H1 (cell line): ENCODE data around the gene PTCH1. TPM values are rescaled to one million over a fixed set of nuclear protein-coding genes. Genes with fewer than 3 reads are reported as not detected.
A peak's percentile ranks its signal among the peaks of the same experiment; 100 is the strongest.

Experiments
- CTCF ChIA-PET: fragments of 300-600 bp; sonication (Branson Sonifier 250); formaldehyde crosslinking; loops from one replicate; lab custom pipeline; 2021; ENCODE audit not compliant: partially characterized antibody; lab: Charles Lee
- POLR2A ChIA-PET: fragments of 300-600 bp; sonication (Branson Sonifier 250); formaldehyde crosslinking; loops from one replicate; lab custom pipeline; 2021; ENCODE audit warnings: inconsistent platforms; ENCODE audit not compliant: partially characterized antibody; lab: Charles Lee
- DNase-seq, 2 experiments: peaks; one replicate each; pipeline versions ENCODE4 v3.0.0 to v3.0.0-alpha.2; 2010 to 2022; ENCODE audit warnings: low spot score in 2 of 2, low read depth in 1 of 2, mixed read lengths in 1 of 2
- FAIRE-seq: peaks from 2 replicates; lab custom pipeline; 2011; peaks lifted over from hg19 to GRCh38; lab: Jason Lieb, UNC
- H2AFZ ChIP-seq: 2 replicates; pipeline ENCODE4 v1.8.1; 2012; ENCODE audit warnings: low read length, inconsistent platforms
- H2AK5ac ChIP-seq: 2 replicates; pipeline ENCODE4 v1.6.1; 2013; ENCODE audit warnings: low read depth, low read length
- H2BK120ac ChIP-seq: replicated peaks from 2 replicates; pipeline ENCODE3; 2013; ENCODE audit warnings: low read depth, low read length, inconsistent platforms
- H2BK12ac ChIP-seq: 2 replicates; pipeline ENCODE4 v1.6.1; 2013; ENCODE audit warnings: low read depth, low read length
- H2BK15ac ChIP-seq: 2 replicates; pipeline ENCODE4 v1.6.1; 2013; ENCODE audit warnings: low read length
- H2BK20ac ChIP-seq: 2 replicates; pipeline ENCODE4 v1.6.1; 2013; ENCODE audit warnings: low read length
- H2BK5ac ChIP-seq: 2 replicates; pipeline ENCODE4 v1.6.1; 2013; ENCODE audit warnings: low read depth, low read length
- H3K14ac ChIP-seq: 2 replicates; pipeline ENCODE4 v1.6.1; 2013; ENCODE audit warnings: inconsistent platforms; ENCODE audit not compliant: insufficient read length
- H3K18ac ChIP-seq: 2 replicates; pipeline ENCODE4 v1.6.1; 2013; ENCODE audit warnings: low read length; ENCODE audit errors: extremely low read depth
- H3K23ac ChIP-seq: 2 replicates; pipeline ENCODE4 v1.6.1; 2013; ENCODE audit warnings: inconsistent platforms; ENCODE audit not compliant: insufficient read length
- H3K23me2 ChIP-seq: 2 replicates; pipeline ENCODE4 v1.6.1; 2013; ENCODE audit warnings: low read depth, low read length
- H3K27ac ChIP-seq: 2 replicates; pipeline ENCODE4 v1.6.1; 2011; ENCODE audit warnings: low read depth, low read length, inconsistent platforms
- H3K27me3 ChIP-seq, 4 experiments: replicated peaks in 1 of 4; 1 replicate in 1 of 4; 2 replicates in 3 of 4; pipeline versions ENCODE4 v1.6.1 to v1.8.1; 2011 to 2013; ENCODE audit warnings: low read length in 3 of 4, mild to moderate bottlenecking in 3 of 4, inconsistent platforms in 2 of 4, mixed read lengths in 2 of 4, moderate library complexity in 1 of 4; ENCODE audit not compliant: control insufficient read depth in 3 of 4, insufficient read depth in 3 of 4; ENCODE audit errors: extremely low read depth in 1 of 4
- H3K36me3 ChIP-seq, 4 experiments: 2 replicates each; pipeline versions ENCODE4 v1.6.1 to v1.8.1; 2011 to 2013; ENCODE audit warnings: mild to moderate bottlenecking in 4 of 4, low read length in 3 of 4, moderate library complexity in 2 of 4, control low read depth in 1 of 4, inconsistent platforms in 1 of 4; ENCODE audit not compliant: insufficient read depth in 4 of 4, control insufficient read depth in 2 of 4
- H3K4ac ChIP-seq: replicated peaks from 2 replicates; pipeline ENCODE3; 2013; ENCODE audit warnings: low read length, low read depth, mixed read lengths, inconsistent platforms; ENCODE audit not compliant: insufficient read length
- H3K4me1 ChIP-seq, 4 experiments: replicated peaks in 1 of 4; 1 replicate in 1 of 4; 2 replicates in 3 of 4; pipeline versions ENCODE4 v1.6.1 to v1.8.1; 2011 to 2013; ENCODE audit warnings: low read length in 3 of 4, inconsistent platforms in 2 of 4, mixed read lengths in 1 of 4; ENCODE audit not compliant: insufficient read depth in 4 of 4, control insufficient read depth in 3 of 4
- H3K4me2 ChIP-seq, 2 experiments: 2 replicates each; pipeline versions ENCODE4 v1.6.1 to v1.8.1; 2011 to 2013; ENCODE audit warnings: low read depth in 2 of 2, low read length in 2 of 2, control low read depth in 1 of 2, inconsistent platforms in 1 of 2, mild to moderate bottlenecking in 1 of 2; ENCODE audit not compliant: insufficient read depth in 1 of 2
- H3K4me3 ChIP-seq, 4 experiments: fragments of 200-600, 300-600 bp in 1 of 4; sonication (generic), shearing (Covaris generic), sonication (Bioruptor Twin) in 1 of 4; 2 replicates each; pipeline versions ENCODE4 v1.5.1 to v1.8.1; 2011 to 2016; ENCODE audit warnings: low read length in 4 of 4, low read depth in 3 of 4, control low read depth in 2 of 4, inconsistent platforms in 2 of 4, mild to moderate bottlenecking in 2 of 4, mixed read lengths in 1 of 4, moderate library complexity in 1 of 4; ENCODE audit not compliant: insufficient read depth in 2 of 4; ENCODE audit errors: extremely low read depth in 1 of 4
- H3K56ac ChIP-seq: replicated peaks from 2 replicates; pipeline ENCODE3; 2013; ENCODE audit warnings: low read depth, mild to moderate bottlenecking, mixed read lengths, low read length, inconsistent platforms; ENCODE audit not compliant: insufficient read length
- H3K79me1 ChIP-seq: 2 replicates; pipeline ENCODE4 v1.6.1; 2013; ENCODE audit warnings: low read depth, low read length, control low read depth
- H3K79me2 ChIP-seq, 2 experiments: 2 replicates each; pipeline versions ENCODE4 v1.6.1 to v1.8.1; 2012 to 2013; ENCODE audit warnings: low read length in 2 of 2, mild to moderate bottlenecking in 2 of 2, inconsistent platforms in 1 of 2; ENCODE audit not compliant: insufficient read depth in 2 of 2, control insufficient read depth in 1 of 2
- H3K9ac ChIP-seq, 4 experiments: replicated peaks in 1 of 4; 1 replicate in 1 of 4; 2 replicates in 3 of 4; pipeline versions ENCODE4 v1.6.1 to v1.8.1; 2011 to 2013; ENCODE audit warnings: low read depth in 3 of 4, low read length in 3 of 4, control low read depth in 2 of 4, mild to moderate bottlenecking in 2 of 4, moderate library complexity in 2 of 4, inconsistent platforms in 1 of 4; ENCODE audit errors: extremely low read depth in 1 of 4
- H3K9me3 ChIP-seq, 2 experiments: 2 replicates each; pipeline versions ENCODE4 v1.6.1 to v1.8.1; 2012 to 2013; ENCODE audit warnings: mild to moderate bottlenecking in 2 of 2, moderate library complexity in 2 of 2, control low read depth in 1 of 2, inconsistent platforms in 1 of 2, low read depth in 1 of 2, low read length in 1 of 2, mixed read lengths in 1 of 2; ENCODE audit not compliant: insufficient read depth in 2 of 2
- H4K20me1 ChIP-seq, 2 experiments: replicated peaks in 1 of 2; 2 replicates each; pipeline versions ENCODE3 to v1.8.1; 2011 to 2013; ENCODE audit warnings: inconsistent platforms in 2 of 2, low read length in 2 of 2, mild to moderate bottlenecking in 1 of 2; ENCODE audit not compliant: insufficient read depth in 2 of 2, control insufficient read depth in 1 of 2
- H4K5ac ChIP-seq: 2 replicates; pipeline ENCODE4 v1.6.1; 2013; ENCODE audit warnings: low read length, low read depth, mixed read lengths, inconsistent platforms; ENCODE audit not compliant: insufficient read length
- H4K8ac ChIP-seq: 2 replicates; pipeline ENCODE4 v1.8.0; 2013; ENCODE audit warnings: mild to moderate bottlenecking, moderate library complexity, low read length, inconsistent platforms; ENCODE audit not compliant: insufficient read depth; ENCODE audit errors: extremely low read depth
- H4K91ac ChIP-seq: replicated peaks from 2 replicates; pipeline ENCODE3; 2013; ENCODE audit warnings: low read length, mixed read lengths, inconsistent platforms; ENCODE audit not compliant: insufficient read length
- ASH2L ChIP-seq: fragments of 200-600, 300-600 bp; sonication (generic); IDR thresholded peaks from one replicate; pipeline ENCODE4 v1.7.1; 2017; ENCODE audit warnings: low read length
- E2F6 ChIP-seq: IDR thresholded peaks from 2 replicates; pipeline ENCODE4 v1.6.1; 2012; ENCODE audit warnings: inconsistent platforms
- GABPA ChIP-seq: IDR thresholded peaks from 2 replicates; pipeline ENCODE4 v1.6.1; 2011; ENCODE audit warnings: mild to moderate bottlenecking, low read length, moderate library complexity, borderline replicate concordance; ENCODE audit not compliant: insufficient read depth
- HDAC2 ChIP-seq, 2 experiments: fragments of 300-600 bp in 1 of 2; sonication (generic) in 1 of 2; IDR thresholded peaks; 2 replicates each; pipeline ENCODE4 v1.6.1; 2011 to 2012; ENCODE audit warnings: low read depth in 2 of 2, low read length in 2 of 2, mild to moderate bottlenecking in 2 of 2, moderate library complexity in 2 of 2, borderline replicate concordance in 1 of 2, inconsistent platforms in 1 of 2
- PHF8 ChIP-seq: fragments of 200-600 bp; sonication (generic); conservative IDR thresholded peaks from 2 replicates; pipeline ENCODE4 v1.7.1; 2012; ENCODE audit warnings: low read depth, mild to moderate bottlenecking, inconsistent platforms, low read length, moderate library complexity
- POLR2AphosphoS5 ChIP-seq: IDR thresholded peaks from 2 replicates; pipeline ENCODE4 v1.6.1; 2011; ENCODE audit warnings: low read depth, low read length
- SIX5 ChIP-seq: IDR thresholded peaks from 2 replicates; pipeline ENCODE4 v1.6.1; 2011; ENCODE audit warnings: mild to moderate bottlenecking, low read depth, low read length
- TBP ChIP-seq: IDR thresholded peaks from 2 replicates; pipeline ENCODE4 v1.6.1; 2011; ENCODE audit warnings: low read depth, low read length, improper control_type of control experiment
- TEAD4 ChIP-seq: IDR thresholded peaks from 2 replicates; pipeline ENCODE4 v1.6.1; 2012; ENCODE audit warnings: low read depth, low read length, inconsistent platforms, mixed read lengths
- ZNF274 ChIP-seq: IDR thresholded peaks from 2 replicates; pipeline ENCODE4 v1.7.0; 2012; ENCODE audit warnings: low read length, borderline replicate concordance; ENCODE audit errors: extremely low read depth
- WGBS, 2 experiments: shearing (Covaris generic) in 1 of 2; methylation state at CpG; one replicate each; pipeline versions ENCODE4 v1.1.6 to v1.1.7; 2013 to 2015; ENCODE audit warnings: low lambda C conversion rate in 2 of 2, mixed read lengths in 2 of 2, inconsistent platforms in 1 of 2, low coverage in 1 of 2, missing lambda C conversion rate in 1 of 2; ENCODE audit not compliant: insufficient replicate concordance in 2 of 2, insufficient coverage in 1 of 2, insufficient read length in 1 of 2; ENCODE audit errors: extremely low coverage in 1 of 2, missing lambda C conversion rate in 1 of 2; 5-methylcytosine and 5-hydroxymethylcytosine counted together
- polyA plus RNA-seq, 7 experiments: library from polyadenylated mRNA; depleted of rRNA in 3 of 7; stranded (reverse) in 5 of 7; unstranded in 2 of 7; fragments of >200 nt in 5 of 7; fragments of 200-250 nt in 2 of 7; gene quantifications; 1 replicate in 5 of 7; 2 replicates in 1 of 7; 4 replicates in 1 of 7; pipeline versions ENCODE4 v1.2.1 to v1.2.3, GENCODE V29; 2011 to 2013; ENCODE audit warnings: missing spikeins in 2 of 7, mixed read lengths in 2 of 7
- total RNA-seq: library from RNA; stranded (reverse); fragmentation: NEBNext Ultra II Directional; extraction: Animal tissue kit (Norgen Biotek cat#: 25700); gene quantifications from 2 replicates; pipeline ENCODE4 v1.2.1, GENCODE V29; 2021

Gene PTCH1
- total and polyA plus RNA-seq, 2 of the 8 experiments (the other 6 are each of a cell fraction or from before 2014, with no cell fraction given), result 6.4 to 34.1 TPM

DNA sequence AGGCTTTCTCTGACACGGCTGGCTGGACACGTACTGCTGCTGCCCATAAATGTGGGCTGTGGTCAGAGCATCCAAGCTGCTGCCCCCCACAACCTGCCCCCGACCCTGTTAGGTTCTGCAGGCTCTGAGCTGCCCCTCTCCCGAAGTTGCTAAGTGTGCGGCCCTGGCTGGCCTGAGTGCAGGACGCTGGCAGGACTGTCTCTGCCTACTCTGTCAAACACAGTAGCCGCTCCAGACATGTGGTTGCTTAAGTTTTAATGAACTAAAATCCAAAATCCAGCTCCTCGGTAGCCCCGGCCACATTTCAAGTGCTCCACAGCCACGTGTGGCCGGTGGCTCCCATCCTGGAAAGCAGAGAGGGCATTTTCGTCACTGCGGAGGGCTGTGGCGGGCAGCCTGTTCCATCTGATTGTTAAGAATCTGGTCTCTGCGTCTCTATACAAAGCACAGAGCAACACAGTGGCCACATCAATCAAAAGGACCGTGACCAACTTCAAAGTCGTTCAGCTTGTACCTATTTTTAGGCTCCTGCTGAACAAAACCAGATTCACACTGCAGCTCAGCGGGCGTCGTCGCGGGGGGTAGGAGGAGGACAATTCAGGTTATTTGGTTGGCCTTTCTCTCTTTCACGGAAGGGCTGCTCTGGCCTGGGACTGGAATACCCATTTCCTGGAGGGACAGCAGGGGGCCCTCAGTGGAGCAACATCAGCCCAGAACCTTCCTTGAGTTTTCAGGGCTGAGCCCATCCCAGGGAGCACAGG lies 68.9 kb downstream of the PTCH1 start:
- H2BK120ac ChIP-seq, result peak overlapping the region; percentile 52
- no peak overlapping the region for H3K27ac ChIP-seq
- peak overlapping the region; percentile 40; the same call in 1 of the 2 replicates for H2BK20ac ChIP-seq
- no peaks in the 10 kb centered on the region for H3K79me2 ChIP-seq
- no peak overlapping the region for H3K56ac ChIP-seq
- no peaks in the 10 kb centered on the region for H3K23me2 ChIP-seq
- no peak overlapping the region for H3K18ac ChIP-seq
- CTCF ChIA-PET, result interaction anchor here (0.7 to 1.0 kb wide), 2 partner anchors 112 to 242 kb away, joined by 3 read pairs; no protein-coding TSS in a partner anchor
- H4K20me1 ChIP-seq, result peaks cover 0 to 1% of the 10 kb centered on the region in 2 experiments
- peak overlapping the region; percentile 75; the same call in 1 of the 2 replicates for H2BK5ac ChIP-seq
- no peak overlapping the region for H3K23ac ChIP-seq
- peak overlapping the region; percentile 65; the same call in 1 of the 2 replicates for H2BK15ac ChIP-seq
- peak overlapping the region in 1 of 2 experiments; percentile 26; a peak in 1 of 4 replicates for H3K4me2 ChIP-seq
- H2AFZ ChIP-seq, result no peak overlapping the region
- no peak overlapping the region for H3K9ac ChIP-seq
- H3K4me3 ChIP-seq, result no peak overlapping the region
- H2AK5ac ChIP-seq, result no peak overlapping the region; the same call in 1 of the 2 replicates
- peak in 1 of 2 experiments; percentile 68 for DNase-seq
- peak overlapping the region; percentile 29 for H3K4ac ChIP-seq
- H3K9me3 ChIP-seq, result no peaks in the 10 kb centered on the region
- 65% methylated on average over 22 of the region's 23 CpGs; no CpG with 5 or more reads in 1 of the 2 experiments for WGBS, 2 experiments
- H4K91ac ChIP-seq, result peak overlapping the region; percentile 63
- POLR2A ChIA-PET, result interaction anchor here (1.2 kb wide), 1 partner anchor 121 kb away, joined by 3 read pairs; no protein-coding TSS in a partner anchor
- peaks cover 8 to 79% (median 24%) of the 10 kb centered on the region in 4 experiments; a peak in 6 of 8 replicates for H3K36me3 ChIP-seq
- H3K14ac ChIP-seq, result peak overlapping the region; percentile 8
- peaks cover 5 to 26% (median 14%) of the 10 kb centered on the region in 4 experiments for H3K4me1 ChIP-seq
- 0 out of 2 replicates have a peak overlapping the region, but pooled peaks have one; percentile 27 for H2BK12ac ChIP-seq
- no peak overlapping the region; the same call in 1 of the 2 replicates for H4K8ac ChIP-seq
- no peak for FAIRE-seq
- H3K79me1 ChIP-seq, result no peaks in the 10 kb centered on the region
- no peak overlapping the region for H4K5ac ChIP-seq
- H3K27me3 ChIP-seq, result no peaks in the 10 kb centered on the region
- 0 out of 2 replicates have a peak, but pooled peaks have one; percentile 27 for TF ChIP-seq TEAD4
- TF ChIP-seq GABPA, result no peak
- 0 out of 4 replicates have a peak, but pooled peaks of 1 of the 2 experiments have one; percentile 77 for TF ChIP-seq HDAC2 (IDR thresholded peaks at IDR 0.05; ENCODE audit: borderline replicate concordance in 1 of 2, low read depth in 2 of 2, low read length in 2 of 2)
- TF ChIP-seq SIX5, result no peak
- no peak for TF ChIP-seq POLR2AphosphoS5
- no peak for TF ChIP-seq E2F6
- TF ChIP-seq ZNF274, result no peak
- TF ChIP-seq ASH2L, result no peak
- TF ChIP-seq TBP, result no peak
- TF ChIP-seq PHF8, result no peak
